Measurements from ENCODE around the gene PCDHGB2.
"Not testable (repeated sequence)": the region's sequence is repeated elsewhere in the genome, so short reads cannot be mapped to it uniquely, and the experiment has no call there.

- not testable (repeated sequence) for TF ChIP-seq CTCF, POLR2A (IDR thresholded peaks at IDR 0.05)
Observed at GRCh38 chr5:141375444-141376155, 15.8 kb downstream of the PCDHGB2 start.
